Measurements from ENCODE around the gene CEP192.
"Not testable (repeated sequence)": the region's sequence is repeated elsewhere in the genome, so short reads cannot be mapped to it uniquely, and the experiment has no call there.

Gene CEP192, protein sequence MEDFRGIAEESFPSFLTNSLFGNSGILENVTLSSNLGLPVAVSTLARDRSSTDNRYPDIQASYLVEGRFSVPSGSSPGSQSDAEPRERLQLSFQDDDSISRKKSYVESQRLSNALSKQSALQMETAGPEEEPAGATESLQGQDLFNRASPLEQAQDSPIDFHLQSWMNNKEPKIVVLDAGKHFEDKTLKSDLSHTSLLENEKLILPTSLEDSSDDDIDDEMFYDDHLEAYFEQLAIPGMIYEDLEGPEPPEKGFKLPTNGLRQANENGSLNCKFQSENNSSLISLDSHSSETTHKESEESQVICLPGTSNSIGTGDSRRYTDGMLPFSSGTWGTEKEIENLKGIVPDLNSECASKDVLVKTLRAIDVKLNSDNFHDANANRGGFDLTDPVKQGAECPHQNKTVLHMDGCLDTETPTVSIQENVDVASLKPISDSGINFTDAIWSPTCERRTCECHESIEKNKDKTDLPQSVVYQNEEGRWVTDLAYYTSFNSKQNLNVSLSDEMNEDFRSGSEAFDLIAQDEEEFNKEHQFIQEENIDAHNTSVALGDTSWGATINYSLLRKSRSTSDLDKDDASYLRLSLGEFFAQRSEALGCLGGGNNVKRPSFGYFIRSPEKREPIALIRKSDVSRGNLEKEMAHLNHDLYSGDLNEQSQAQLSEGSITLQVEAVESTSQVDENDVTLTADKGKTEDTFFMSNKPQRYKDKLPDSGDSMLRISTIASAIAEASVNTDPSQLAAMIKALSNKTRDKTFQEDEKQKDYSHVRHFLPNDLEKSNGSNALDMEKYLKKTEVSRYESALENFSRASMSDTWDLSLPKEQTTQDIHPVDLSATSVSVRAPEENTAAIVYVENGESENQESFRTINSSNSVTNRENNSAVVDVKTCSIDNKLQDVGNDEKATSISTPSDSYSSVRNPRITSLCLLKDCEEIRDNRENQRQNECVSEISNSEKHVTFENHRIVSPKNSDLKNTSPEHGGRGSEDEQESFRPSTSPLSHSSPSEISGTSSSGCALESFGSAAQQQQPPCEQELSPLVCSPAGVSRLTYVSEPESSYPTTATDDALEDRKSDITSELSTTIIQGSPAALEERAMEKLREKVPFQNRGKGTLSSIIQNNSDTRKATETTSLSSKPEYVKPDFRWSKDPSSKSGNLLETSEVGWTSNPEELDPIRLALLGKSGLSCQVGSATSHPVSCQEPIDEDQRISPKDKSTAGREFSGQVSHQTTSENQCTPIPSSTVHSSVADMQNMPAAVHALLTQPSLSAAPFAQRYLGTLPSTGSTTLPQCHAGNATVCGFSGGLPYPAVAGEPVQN (N-terminal part only)

DNA sequence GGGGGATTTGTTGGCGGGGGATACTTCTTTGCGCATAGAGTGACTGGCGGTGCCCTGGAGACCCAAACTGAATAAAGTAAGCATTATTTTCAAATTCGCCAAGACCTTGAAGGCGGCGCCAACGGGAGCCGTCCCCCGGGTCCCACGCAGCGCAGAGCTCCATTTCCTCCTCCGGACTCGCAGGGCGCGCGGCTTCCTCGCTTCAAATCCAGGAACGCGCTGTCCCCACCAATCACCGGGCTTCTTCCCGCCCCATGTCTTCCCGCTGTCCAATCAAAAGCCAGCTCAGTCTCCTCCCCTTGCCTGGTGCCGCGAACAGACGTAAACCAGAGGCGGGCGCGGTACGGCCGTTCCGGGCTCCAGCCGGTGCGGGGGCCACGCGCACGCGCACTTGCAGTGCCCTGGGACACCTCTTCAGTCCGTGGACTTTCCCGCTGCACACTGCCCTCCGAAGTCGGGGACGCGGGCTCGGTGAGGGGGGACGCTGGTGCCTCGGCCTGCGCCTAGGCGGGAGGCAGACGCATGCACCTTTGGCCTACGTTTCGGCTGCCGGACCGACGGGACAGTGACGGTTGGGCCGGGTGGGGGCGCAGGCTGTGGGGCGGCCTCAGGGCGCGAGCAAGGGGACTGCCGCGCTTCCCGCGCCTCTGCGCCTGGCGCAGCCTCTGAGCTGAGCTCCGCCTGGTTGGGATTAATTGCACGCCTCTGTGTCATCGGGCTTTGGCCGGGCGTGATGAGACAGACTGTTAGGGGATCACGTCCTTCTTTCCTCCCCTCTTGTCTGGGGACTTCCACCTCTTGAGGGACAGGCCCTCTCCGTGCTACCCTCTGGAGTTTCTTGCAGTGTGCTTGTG is at the start of gene CEP192:
Gene CEP192, plus strand, starts transcription at position 396 of the 854 bp plus-strand sequence. CDS start 8,063 bp downstream, outside the sequence.
- DNase-seq = peak; percentile 98

DNA sequence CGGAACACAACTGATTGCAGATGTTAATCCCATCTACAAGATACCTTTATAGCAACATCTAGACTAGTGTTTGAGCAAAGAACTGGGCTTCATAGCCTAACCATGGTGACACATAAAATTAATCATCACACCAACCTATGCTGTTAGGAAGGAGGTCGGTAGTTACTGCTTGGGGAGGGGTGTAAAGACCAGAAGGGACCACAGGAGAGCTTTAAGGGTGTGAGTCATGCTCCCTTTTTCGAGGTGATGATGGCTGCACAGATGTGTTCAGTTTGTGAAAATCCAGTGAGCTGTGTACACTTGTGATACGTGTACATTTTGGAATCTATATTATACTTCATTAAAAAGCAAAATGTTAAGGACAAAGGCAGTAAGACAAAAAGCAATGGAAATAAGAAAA is 47.9 kb upstream of the CEP192 start:
- no peak for DNase-seq

DNA sequence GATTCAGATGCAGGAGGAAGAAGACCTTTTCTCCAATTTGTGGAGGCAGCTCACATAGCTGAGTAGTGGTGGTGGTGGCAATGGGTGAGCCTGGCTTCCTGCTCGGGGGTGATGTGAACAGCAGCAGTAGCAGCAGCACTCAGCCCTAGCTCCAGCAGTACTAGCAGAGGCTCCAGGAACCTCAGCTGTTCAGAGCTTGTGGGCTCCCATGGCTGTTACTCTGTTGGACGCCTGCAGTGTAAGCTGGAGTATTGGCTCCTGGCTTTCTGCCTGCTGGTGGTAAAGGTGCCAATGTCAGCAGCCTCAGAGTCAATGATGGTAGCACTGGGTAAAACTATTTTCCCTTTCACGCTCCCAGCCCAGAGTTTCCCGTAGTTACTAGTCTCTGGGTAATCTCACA is 46.5 kb upstream of the CEP192 start:
- DNase-seq = no peak

DNA sequence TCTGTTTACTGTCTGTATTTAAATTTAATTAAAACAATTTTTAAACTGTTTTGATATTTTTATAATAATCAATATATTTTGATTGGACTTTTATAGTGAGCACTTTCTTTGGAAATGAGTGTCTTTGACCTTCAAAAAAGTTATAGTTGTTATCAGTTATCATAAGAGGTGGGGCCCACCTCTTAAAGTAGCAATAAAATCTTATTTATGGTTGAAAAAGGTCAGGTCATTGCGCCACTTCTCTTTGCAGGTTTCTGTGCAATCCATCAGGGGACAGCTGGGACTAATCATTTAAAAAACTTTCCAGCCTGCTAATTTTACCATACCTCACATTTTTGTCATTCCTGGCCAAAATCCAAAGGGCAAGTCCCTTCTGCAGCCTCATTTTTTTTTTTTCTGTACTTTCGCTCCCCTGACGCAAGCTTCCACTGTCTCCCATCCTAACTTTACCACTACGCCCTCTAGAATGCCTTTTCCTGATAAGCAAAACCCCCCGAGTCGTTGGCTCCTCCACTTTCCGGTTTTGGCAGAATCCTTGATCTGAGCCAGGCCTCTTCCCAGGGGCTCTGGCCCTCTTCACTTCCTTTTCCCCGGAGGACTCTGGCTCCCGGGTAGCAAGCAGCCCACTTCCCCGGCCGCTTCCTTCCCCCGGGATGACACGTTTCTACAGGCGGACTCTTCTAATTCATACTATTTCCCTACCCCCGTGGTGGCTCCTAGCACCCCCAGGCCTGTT is 44.4 kb upstream of the CEP192 start:
- DNase-seq = no peak

DNA sequence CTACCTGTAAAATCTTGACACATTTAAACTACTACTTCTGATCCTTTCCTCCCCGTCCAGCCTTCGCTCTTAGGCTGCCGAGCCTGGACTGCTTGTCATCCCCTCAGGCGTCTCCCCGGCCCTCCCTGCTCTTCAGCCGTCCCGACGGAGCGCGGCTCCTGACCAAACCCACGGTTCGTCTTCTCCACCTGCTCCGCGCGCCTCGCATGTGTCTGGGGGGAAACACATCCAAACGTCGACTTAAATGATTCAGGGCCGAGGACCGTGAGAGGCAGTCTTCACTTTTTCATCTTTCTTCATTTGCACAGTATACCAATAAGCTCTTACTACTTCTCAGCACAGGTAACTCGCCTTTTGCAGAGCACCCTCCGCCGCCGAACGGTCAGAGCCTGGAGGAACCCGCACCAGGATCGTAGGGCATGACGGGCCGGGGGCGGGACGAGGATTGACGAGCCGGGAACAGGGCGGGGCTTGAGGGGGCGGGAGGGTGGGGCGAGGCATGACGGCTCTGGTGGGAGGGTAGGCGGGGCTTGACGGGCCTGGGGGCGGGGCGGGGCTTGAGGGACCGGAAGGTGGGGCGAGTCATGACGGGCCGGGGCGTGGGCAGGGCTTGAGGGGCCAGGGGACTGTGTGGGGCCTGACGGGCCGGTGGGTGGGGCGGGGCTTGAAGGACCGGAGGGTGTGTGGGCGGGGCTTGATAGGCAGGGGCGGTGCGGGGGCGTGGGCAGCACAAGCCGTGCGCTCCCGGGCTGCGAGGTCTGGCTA is 43.7 kb upstream of the CEP192 start, which contains the start of gene SEH1L:
Gene SEH1L, plus strand, starts transcription at position 727 of the 765 bp plus-strand sequence. CDS start 111 bp downstream, outside the sequence.
- DNase-seq = peak; percentile 98

DNA sequence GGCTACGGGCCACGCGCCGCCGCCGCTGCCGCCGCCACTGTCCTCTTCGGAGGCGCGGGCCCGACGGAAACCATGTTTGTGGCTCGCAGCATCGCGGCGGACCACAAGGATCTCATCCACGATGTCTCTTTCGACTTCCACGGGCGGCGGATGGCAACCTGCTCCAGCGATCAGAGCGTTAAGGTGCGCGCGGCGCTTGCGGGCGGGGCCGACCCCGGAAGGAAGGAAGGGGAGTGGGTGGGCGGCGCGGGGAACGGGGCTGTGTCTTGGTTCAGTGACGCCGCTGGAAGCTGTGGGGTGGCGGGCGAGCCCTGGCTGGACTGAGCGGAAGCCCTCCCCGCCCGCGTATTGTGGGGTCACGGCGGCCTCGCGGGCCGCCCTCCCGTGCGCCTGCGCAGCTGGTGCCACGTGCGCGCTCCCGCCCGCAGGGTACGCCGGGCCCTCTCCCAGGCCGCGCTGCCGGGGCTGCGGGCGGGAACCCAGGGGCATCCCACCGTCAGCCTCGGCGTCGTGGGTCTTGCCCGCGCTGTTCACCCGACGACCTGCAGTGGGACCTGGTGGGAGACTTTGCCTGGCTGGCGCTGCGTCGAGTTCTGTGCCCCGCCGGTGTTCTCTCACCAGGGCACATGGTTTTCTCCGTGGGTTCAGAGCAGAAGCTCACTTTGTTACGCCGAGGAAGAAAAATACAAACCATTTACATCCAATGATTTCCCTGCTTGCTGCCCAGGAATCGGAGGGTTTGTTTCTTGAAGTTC is 42.9 kb upstream of the CEP192 start:
- DNase-seq = peak; percentile 99

DNA sequence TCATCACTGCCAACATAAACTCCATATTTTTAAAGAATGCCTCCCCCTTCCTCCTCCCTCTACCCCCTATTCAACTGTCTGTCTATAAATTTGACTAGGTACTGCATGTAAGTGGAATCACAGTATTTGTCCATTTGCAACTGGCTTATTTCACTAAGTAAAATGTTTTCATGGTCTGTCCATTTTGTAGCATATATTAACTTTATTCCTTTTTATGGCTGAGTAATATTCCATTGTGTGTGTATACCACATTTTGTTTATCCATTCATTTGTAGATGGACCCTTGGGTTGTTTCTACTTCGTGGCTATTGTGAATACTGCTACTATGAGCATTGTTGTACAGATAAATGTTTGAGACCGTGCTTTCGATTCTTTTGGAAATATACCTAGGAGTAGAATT is 32.7 kb upstream of the CEP192 start:
- DNase-seq = no peak

DNA sequence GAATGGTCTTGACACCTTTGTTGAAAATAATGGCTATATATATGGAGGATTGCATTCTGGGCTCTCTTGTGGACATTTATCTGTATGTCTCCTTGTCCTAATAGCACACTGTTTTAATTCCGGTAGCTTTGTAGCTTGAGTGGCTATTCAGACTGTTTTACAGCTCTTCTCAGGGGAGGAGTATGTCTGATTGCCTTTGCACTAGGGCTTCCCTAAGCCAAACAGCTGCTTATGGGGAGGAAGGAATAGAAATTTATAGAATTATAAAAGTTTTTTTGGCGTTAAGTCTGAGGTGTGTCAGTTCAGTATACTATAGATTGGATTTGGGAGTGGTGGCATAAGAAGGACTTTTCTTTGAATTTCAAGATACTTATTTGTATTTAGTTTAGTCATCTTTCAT is 30.8 kb upstream of the CEP192 start:
- no peak for DNase-seq

DNA sequence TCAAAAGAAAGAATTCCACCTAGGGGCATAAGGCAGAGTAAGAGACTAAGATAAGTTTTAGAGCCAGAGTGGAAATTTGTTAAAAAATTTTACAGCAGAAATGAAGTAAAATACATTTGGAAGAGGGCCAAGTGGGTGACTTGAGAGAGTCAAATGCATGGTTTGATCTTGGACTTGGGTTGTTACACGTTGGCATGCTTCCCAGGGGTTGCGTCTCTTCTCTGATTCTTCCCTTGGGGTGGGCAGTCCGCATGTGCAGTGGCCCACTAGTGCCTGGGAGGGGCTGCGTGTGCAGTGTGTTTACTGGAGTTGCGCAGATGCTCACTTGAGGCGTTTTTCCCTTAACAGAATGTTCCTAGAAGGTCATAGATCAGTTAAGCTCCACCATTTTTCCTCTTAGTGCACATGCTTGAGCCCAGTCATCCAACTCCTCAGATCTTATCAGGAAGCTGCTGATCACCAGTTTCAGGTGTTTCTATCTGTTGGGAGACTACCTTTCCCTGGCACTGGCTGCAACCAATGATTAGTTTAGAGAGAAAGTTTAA is 30.2 kb upstream of the CEP192 start:
- DNase-seq = no peak

DNA sequence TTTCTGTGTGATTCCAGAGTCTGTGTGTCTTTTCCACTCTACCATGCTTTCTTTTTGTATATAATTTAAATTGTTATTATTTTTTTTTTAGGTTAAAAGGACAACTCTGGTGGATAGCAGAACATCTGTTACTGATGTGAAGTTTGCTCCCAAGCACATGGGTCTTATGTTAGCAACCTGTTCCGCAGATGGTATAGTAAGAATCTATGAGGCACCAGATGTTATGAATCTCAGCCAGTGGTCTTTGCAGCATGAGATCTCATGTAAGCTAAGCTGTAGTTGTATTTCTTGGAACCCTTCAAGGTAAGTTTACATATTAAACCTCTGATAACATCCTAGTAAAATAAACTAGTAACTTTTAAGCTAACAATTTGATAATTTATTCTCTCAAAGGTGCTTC is 28.1 kb upstream of the CEP192 start:
- DNase-seq = no peak

DNA sequence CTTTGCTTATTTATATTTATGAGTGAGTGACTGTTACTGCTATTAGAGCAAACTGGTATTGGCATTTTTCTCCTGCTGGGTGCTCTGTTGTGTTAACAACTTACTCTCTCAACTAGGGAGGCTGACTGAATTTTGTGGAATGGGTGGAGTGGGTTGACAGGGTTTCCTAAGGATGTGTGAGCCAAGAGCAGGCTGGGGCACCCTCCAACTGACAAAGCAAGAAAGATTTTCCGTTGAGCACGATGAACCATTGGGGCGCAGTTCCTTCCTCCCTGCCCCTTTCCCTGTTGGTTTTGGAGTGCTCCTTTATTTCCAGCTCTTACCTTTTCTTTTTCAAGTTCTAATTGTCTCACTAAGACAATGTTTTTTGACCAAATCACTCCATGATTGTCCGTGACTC is 23.0 kb upstream of the CEP192 start:
- no peak for DNase-seq

DNA sequence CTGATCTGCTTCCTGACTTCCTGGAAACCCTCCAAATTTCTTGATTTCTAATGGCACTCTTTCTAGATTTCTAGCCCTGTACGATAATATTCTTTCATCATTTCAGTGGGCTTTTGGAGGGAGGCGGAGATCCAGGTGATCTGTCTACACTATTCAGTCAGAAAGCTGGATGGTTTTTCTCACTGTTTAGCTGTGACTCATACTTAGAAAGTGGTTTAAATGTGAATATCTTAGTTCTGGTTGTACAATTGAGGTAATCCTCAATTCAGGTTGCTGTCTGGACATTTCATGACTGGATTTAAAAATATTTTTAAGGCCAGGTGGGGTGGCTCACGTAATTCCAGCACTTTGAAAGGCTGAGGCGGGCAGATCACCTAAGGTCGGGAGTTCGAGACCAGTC is 22.5 kb upstream of the CEP192 start:
- DNase-seq = no peak

DNA sequence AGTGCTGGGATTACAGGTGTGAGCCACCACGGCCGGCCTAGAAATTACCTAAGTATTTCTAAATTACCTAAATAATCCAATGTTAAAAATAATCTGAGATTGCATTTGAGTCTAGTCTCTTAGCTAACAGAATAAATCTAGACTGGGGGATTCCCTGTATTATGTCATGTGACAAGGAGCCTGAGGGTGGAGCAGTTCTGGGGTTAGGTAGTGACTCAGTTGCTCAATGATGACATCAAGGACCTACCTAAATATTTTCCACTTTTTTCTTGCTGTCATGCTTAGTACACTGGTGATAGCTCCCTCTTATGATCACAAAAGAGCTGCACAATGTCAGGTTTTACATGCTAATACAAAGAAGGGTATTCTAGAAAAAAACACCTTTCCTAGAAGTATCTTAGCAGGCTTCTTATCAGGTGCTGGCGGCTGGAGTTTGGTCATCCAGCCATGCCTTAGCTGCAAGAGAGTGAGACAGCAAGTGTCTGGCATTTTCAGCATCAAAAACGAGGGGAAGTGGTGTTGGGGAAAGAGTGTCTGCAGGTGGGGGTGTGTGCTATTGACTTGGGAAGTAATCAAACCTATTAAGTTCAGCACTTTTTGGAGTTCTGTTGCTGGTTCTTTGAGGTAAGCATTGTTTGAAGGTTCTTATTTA is 17.5 kb upstream of the CEP192 start:
- DNase-seq = no peak

DNA sequence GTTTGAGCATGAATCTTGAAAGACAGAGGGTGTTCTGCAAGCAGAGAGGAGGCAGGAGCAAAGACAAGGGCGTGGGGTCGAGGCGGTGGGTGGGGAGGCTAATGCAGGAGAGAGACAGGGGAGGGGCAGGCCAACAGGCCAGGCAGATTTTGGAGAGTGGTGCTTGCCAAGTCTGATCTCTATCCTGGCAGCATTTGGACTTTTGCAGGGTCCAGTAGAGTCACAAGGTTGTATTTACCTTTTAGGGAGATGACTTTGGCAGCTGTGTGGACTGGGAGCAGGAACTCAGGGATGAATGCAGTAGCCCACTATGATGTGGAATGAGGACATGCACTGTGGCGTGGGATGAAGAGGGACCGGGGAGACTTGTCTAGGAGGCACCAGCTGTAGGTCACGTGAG is 15.7 kb upstream of the CEP192 start:
- DNase-seq = no peak

DNA sequence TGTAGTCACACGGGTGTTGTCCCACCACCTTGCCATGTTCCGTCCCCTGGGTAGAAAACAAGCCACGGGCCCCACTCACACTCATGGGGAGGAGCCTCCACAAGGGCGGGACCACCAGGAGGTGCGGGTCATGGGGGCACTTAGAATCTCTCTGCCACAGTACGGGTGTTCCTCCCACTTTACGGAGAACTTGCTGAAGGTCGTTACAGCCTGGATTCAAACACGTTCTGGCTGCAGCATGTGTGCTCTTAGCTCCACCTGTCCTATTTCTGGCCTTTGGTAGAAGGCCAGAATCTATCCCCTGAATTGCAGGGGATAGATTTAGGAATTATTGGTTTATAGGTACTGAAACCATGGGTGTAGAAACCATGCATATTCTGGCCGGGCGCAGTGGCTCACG is 14.9 kb upstream of the CEP192 start:
- no peak for DNase-seq

DNA sequence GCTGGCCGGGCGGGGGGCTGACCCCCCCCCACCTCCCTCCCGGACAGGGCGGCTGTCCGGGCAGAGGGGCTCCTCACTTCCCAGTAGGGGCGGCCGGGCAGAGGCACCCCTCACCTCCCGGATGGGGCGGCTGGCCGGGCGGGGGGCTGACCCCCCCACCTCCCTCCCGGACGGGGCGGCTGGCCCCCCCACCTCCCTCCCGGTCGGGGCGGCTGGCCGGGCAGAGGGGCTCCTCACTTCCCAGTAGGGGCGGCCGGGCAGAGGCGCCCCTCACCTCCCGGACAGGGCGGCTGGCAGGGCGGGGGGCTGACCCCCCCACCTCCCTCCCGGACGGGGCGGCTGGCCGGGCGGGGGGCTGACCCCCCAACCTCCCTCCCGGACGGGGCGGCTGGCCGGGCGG is 11.1 kb upstream of the CEP192 start:
- not testable (repeated sequence) for DNase-seq

DNA sequence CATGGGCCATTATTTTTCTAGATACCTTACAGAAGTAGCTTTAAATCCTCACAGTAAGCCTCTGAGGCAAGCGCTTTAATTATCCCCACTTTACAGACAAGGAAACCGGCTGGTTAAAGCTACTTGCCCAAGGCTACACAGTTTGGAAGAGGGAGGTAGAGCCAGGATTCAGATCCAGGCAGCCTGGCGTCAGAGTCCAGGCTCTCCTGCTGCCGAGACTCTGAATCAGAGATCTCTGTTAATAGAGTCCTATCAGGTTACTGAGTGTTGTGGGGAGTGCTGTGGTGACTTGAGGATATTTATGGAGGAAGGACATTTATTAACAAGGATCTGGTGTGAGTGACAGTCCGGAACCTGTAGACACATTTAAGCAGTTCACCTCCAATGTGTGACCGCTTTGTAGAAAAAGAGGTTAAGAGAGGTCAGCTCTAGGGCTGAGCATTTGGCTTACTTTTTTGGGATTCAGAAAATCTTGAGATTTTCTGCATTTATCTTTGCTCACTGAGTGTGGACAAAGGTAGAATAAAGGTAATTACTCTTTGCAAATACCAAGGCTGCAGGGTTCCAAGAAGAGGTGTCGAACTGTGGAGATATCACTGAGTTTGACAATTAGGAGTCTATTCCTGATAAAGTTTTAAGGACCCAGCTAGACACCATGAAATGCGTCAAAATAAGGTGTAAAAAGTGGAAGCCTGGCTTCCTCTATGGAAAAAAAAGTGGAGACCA is 1.6 kb upstream of the CEP192 start:
- no peak for DNase-seq

DNA sequence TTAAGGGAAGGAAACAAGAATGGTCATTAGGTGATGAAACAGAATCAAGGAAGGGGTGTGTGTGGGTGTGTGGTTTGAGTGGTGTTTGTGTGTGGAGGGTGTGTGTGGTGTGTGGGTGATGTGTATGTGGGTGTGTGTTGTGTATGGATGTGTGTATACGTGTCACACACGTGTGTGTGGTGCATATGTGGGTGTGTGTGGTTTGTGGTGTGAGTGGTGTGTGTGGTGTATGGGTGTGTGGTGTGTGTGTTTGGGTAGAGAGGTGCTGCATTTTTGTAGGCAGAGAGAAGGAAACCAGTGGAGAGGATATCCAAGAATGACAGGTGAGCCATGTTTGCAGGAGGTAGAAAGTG is 1.1 kb upstream of the CEP192 start:
- DNase-seq = peak; percentile 35

Data from CD4-positive, alpha-beta T cell treated with Interleukin-15 for 1 hour (primary cell).